ENCODE data around the gene ZBTB25. TPM values are rescaled to one million over a fixed set of nuclear protein-coding genes. Genes with fewer than 3 reads are reported as not detected.
A peak's percentile ranks its signal among the peaks of the same experiment; 100 is the strongest.

ZBTB25 gene
- total RNA-seq, 1 donor from 2014 or later, result 13.1 TPM

DNA sequence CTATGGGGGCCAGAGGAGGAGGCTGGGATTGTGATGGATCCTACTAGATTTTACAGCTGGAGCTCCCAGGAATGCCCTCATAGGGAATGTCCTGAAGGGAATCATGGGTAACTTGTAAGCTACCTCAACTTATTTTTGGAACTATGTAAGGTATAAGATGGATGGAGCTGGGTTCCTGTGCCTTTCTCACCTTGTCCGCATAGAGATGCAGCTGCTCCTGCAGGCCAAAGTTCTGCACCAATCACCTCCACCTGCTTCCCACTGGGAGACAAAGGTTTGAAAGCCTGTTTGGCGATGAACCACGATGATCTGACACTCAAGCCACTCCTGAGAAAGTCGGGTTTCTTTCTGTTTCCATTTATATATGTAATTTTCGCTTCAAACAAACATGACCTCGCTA lies 39.0 kb downstream of the ZBTB25 start:
- ATAC-seq (no peak), DNase-seq (no peak)
- Histone ChIP-seq H3K9me3 (no peaks in the 10 kb centered on the region), H3K36me3 (no peaks in the 10 kb centered on the region), H3K27me3 (no peaks in the 10 kb centered on the region), H3K27ac (peak overlapping the region; percentile 63), H3K4me1 (peaks cover 19% of the 10 kb centered on the region), H3K4me3 (peak overlapping the region; percentile 70)
- intact Hi-C loops (cut with DNase I), result no loop called here
- TF ChIP-seq CTCF (IDR thresholded peaks at IDR 0.05), result no peak

DNA sequence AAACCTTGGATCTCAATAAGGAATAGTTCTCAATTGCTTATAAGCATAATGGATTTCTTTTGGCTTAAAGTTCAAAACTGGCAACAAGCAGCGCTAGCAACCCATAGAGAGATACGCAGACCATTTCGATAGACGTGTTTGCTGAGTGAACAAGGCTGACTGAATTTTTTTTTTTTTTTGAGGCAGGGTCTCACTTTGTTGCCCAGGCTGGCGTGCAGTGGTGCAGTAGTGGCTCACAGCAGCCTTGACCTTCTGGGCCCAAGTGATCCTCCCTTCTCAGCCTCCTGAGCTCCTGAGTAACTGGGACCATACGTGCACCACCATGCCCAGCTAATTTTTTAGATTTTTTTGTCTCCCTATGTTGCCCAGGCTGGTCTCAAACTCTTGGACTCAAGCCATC lies 39.8 kb downstream of the ZBTB25 start:
- Histone ChIP-seq H3K4me3 (no peak overlapping the region), H3K27me3 (no peaks in the 10 kb centered on the region), H3K9me3 (no peaks in the 10 kb centered on the region), H3K27ac (no peak overlapping the region), H3K4me1 (peaks cover 19% of the 10 kb centered on the region), H3K36me3 (no peaks in the 10 kb centered on the region)
- intact Hi-C loops (cut with DNase I), result no loop called here
- DNase-seq (no peak), ATAC-seq (no peak)
- no peak for TF ChIP-seq CTCF (IDR thresholded peaks at IDR 0.05)

GRCh38 chr14:64463195-64463594 lies 40.4 kb downstream of the ZBTB25 start:
- intact Hi-C loops (cut with DNase I), result no loop called here
- no peak overlapping the region for H3K4me3 ChIP-seq
- peaks cover 19% of the 10 kb centered on the region for H3K4me1 ChIP-seq
- ATAC-seq (no peak), DNase-seq (no peak)
- no peaks in the 10 kb centered on the region for H3K27me3 ChIP-seq
- TF ChIP-seq CTCF (IDR thresholded peaks at IDR 0.05), result no peak
- H3K36me3 ChIP-seq, result no peaks in the 10 kb centered on the region
- H3K27ac ChIP-seq, result no peak overlapping the region
- no peaks in the 10 kb centered on the region for H3K9me3 ChIP-seq

GRCh38 chr14:64461221-64461620 lies 42.4 kb downstream of the ZBTB25 start:
- Histone ChIP-seq H3K27ac (no peak overlapping the region), H3K27me3 (no peaks in the 10 kb centered on the region), H3K9me3 (no peaks in the 10 kb centered on the region), H3K4me1 (peaks cover 13% of the 10 kb centered on the region), H3K4me3 (no peak overlapping the region), H3K36me3 (peaks cover 5% of the 10 kb centered on the region)
- ATAC-seq (no peak), DNase-seq (no peak)
- intact Hi-C loops (cut with DNase I), result no loop called here
- TF ChIP-seq CTCF (IDR thresholded peaks at IDR 0.05), result no peak

DNA sequence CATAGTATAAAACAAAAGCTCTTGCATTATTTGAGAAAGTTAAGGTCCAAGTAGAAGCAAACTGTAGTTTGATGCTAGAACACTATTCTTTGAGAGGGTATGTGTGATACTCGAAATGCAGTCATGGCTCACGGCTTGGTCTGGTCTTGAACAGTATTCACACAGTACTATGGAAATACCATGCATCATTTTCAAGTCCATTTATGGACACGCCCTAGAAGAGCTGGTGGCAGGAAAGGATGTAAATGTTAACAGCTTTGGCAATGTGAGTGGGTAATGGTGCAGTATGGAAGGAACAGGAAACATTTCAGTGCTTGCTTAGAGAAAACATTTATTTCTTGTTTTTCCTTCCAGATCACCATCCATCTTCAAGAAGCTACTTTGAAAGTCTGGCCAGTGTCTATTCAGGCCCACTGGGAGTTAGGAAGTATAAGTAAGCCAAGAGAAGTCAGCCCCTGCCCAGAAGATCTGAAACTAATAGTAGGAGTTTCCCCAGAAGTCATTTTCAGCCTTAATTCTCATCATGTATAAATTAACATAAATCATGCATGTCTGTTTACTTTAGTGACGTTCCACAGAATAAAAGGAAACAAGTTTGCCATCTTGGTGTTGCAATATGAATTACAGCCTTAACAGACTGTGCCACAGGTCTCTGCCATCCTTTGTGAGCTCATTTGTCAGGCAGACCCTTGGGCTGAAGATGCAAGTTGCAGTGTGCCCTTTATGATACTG lies 44.1 kb downstream of the ZBTB25 start:
- intact Hi-C loops (cut with DNase I), result no loop called here
- no peak overlapping the region for H3K27ac ChIP-seq
- H3K9me3 ChIP-seq, result no peaks in the 10 kb centered on the region
- H3K4me3 ChIP-seq, result no peak overlapping the region
- peaks cover 17% of the 10 kb centered on the region for H3K36me3 ChIP-seq
- ATAC-seq (peak; percentile 16), DNase-seq (no peak)
- TF ChIP-seq CTCF (IDR thresholded peaks at IDR 0.05), result no peak
- H3K27me3 ChIP-seq, result no peaks in the 10 kb centered on the region
- H3K4me1 ChIP-seq, result peaks cover 1% of the 10 kb centered on the region

- intact Hi-C loops (cut with DNase I), result no loop called here
- no peak overlapping the region for H3K4me3 ChIP-seq
- no peaks in the 10 kb centered on the region for H3K4me1 ChIP-seq
- peaks cover 61% of the 10 kb centered on the region for H3K36me3 ChIP-seq
- no peaks in the 10 kb centered on the region for H3K27me3 ChIP-seq
- DNase-seq, result no peak
- H3K27ac ChIP-seq, result no peak overlapping the region
- ATAC-seq, result no peak
- H3K9me3 ChIP-seq, result no peaks in the 10 kb centered on the region
- TF ChIP-seq CTCF (IDR thresholded peaks at IDR 0.05), result no peak
Measured at GRCh38 chr14:64454671-64455070, 49.0 kb downstream of the ZBTB25 start.

Measured in upper lobe of right lung (tissue), 1 donor.